ENCODE data around the gene SORT1. TPM values are rescaled to one million over a fixed set of nuclear protein-coding genes. Genes with fewer than 3 reads are reported as not detected.

SORT1 gene
- polyA plus RNA-seq, 1 donor from 2014 or later: 33.3 TPM

DNA sequence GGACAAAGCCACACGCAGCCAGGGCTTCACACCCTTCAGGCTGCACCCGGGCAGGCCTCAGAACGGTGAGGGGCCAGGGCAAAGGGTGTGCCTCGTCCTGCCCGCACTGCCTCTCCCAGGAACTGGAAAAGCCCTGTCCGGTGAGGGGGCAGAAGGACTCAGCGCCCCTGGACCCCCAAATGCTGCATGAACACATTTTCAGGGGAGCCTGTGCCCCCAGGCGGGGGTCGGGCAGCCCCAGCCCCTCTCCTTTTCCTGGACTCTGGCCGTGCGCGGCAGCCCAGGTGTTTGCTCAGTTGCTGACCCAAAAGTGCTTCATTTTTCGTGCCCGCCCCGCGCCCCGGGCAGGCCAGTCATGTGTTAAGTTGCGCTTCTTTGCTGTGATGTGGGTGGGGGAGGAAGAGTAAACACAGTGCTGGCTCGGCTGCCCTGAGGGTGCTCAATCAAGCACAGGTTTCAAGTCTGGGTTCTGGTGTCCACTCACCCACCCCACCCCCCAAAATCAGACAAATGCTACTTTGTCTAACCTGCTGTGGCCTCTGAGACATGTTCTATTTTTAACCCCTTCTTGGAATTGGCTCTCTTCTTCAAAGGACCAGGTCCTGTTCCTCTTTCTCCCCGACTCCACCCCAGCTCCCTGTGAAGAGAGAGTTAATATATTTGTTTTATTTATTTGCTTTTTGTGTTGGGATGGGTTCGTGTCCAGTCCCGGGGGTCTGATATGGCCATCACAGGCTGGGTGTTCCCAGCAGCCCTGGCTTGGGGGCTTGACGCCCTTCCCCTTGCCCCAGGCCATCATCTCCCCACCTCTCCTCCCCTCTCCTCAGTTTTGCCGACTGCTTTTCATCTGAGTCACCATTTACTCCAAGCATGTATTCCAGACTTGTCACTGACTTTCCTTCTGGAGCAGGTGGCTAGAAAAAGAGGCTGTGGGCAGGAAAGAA, 122.9 kb downstream of the SORT1 start:
- H4K20me1 ChIP-seq (ENCODE audit: insufficient read depth): no peaks in the 10 kb centered on the region
- H3F3A ChIP-seq (ENCODE audit: insufficient read depth, low read length, poor library complexity, severe bottlenecking): no peaks in the 10 kb centered on the region
- no peaks in the 10 kb centered on the region for H3K79me2 ChIP-seq (replicated peaks; ENCODE audit: insufficient read depth, low read length)
- no peaks in the 10 kb centered on the region for H3K36me3 ChIP-seq (ENCODE audit: insufficient read depth, low read length)
- no peak overlapping the region for H2AFZ ChIP-seq (ENCODE audit: low read depth, low read length)
- H3K4me2 ChIP-seq (ENCODE audit: low read length): no peak overlapping the region
- no peaks in the 10 kb centered on the region for H3K9me3 ChIP-seq (ENCODE audit: low read length)
- H3K4me3 ChIP-seq (ENCODE audit: low read length): no peak overlapping the region
- no peaks in the 10 kb centered on the region for H3K9me2 ChIP-seq (ENCODE audit: insufficient read depth, low read length)
- no peak overlapping the region for H3K27ac ChIP-seq (ENCODE audit: low read length)
- no peak for TF ChIP-seq MXI1 (conservative IDR thresholded peaks at IDR 0.05; ENCODE audit: poor library complexity, severe bottlenecking)
- TF ChIP-seq SMC3 (conservative IDR thresholded peaks at IDR 0.05; ENCODE audit: poor library complexity): no peak
- TF ChIP-seq EP300 (conservative IDR thresholded peaks at IDR 0.05; ENCODE audit: poor library complexity, severe bottlenecking): no peak
- TF ChIP-seq TAF1 (IDR thresholded peaks at IDR 0.05; ENCODE audit: low read depth): no peak
- TF ChIP-seq POLR2AphosphoS5 (IDR thresholded peaks at IDR 0.05): no peak
- no peak overlapping the region for H3K9ac ChIP-seq (ENCODE audit: low read length)
- no peaks in the 10 kb centered on the region for H3K27me3 ChIP-seq (ENCODE audit: insufficient read depth, low read depth, low read length)

DNA sequence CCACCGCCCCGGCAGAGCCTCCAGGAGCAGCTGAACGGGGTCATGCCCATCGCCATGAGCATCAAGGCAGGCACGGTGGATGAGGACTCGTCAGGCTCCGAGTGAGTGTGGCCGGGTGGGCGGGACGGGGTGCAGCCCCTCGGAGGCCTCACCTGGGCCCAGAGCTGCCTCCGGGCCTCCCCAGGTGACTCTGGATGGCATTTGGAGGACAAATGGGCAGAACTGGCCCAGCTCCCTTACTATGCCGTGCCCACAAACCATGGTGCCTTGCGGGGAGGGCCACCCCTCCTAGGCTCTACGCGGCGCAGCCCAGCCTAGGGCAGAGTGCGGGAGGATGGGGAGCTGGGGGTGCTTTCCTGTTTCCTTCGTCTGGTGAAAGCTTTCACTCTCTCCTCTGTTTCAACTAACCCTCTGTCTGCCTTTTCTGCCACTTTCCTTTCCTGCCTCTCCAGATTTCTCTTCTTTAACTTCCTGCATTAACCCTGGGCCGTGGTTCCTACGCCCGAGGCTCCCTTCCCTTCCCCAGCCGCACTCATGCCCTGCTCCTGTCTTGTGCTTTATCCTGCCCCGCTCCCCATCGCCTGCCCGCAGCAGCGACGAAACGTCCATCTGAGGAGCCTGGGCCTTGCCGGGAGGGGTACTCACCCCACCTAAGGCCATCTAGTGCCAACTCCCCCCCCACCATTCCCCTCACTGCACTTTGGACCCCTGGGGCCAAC, 124.0 kb downstream of the SORT1 start:
- H3K4me3 ChIP-seq (ENCODE audit: low read length): no peak overlapping the region
- H3F3A ChIP-seq (ENCODE audit: insufficient read depth, low read length, poor library complexity, severe bottlenecking): no peaks in the 10 kb centered on the region
- no peak for TF ChIP-seq TAF1 (IDR thresholded peaks at IDR 0.05; ENCODE audit: low read depth)
- TF ChIP-seq POLR2AphosphoS5 (IDR thresholded peaks at IDR 0.05): no peak
- TF ChIP-seq EP300 (conservative IDR thresholded peaks at IDR 0.05; ENCODE audit: poor library complexity, severe bottlenecking): no peak
- H4K20me1 ChIP-seq (ENCODE audit: insufficient read depth): no peaks in the 10 kb centered on the region
- H3K9ac ChIP-seq (ENCODE audit: low read length): no peak overlapping the region
- no peaks in the 10 kb centered on the region for H3K9me3 ChIP-seq (ENCODE audit: low read length)
- no peak overlapping the region for H3K27ac ChIP-seq (ENCODE audit: low read length)
- no peak overlapping the region for H2AFZ ChIP-seq (ENCODE audit: low read depth, low read length)
- no peaks in the 10 kb centered on the region for H3K36me3 ChIP-seq (ENCODE audit: insufficient read depth, low read length)
- no peak overlapping the region for H3K4me2 ChIP-seq (ENCODE audit: low read length)
- H3K9me2 ChIP-seq (ENCODE audit: insufficient read depth, low read length): no peaks in the 10 kb centered on the region
- no peaks in the 10 kb centered on the region for H3K79me2 ChIP-seq (replicated peaks; ENCODE audit: insufficient read depth, low read length)
- no peaks in the 10 kb centered on the region for H3K27me3 ChIP-seq (ENCODE audit: insufficient read depth, low read depth, low read length)

GRCh38 chr1:109272831-109273547, 124.7 kb downstream of the SORT1 start:
- H3K9me3 ChIP-seq (ENCODE audit: low read length): no peaks in the 10 kb centered on the region
- H3K4me3 ChIP-seq (ENCODE audit: low read length): no peak overlapping the region
- no peaks in the 10 kb centered on the region for H3K36me3 ChIP-seq (ENCODE audit: insufficient read depth, low read length)
- H3K27me3 ChIP-seq (ENCODE audit: insufficient read depth, low read depth, low read length): no peaks in the 10 kb centered on the region
- no peaks in the 10 kb centered on the region for H3K9me2 ChIP-seq (ENCODE audit: insufficient read depth, low read length)
- TF ChIP-seq, protein P1, sequence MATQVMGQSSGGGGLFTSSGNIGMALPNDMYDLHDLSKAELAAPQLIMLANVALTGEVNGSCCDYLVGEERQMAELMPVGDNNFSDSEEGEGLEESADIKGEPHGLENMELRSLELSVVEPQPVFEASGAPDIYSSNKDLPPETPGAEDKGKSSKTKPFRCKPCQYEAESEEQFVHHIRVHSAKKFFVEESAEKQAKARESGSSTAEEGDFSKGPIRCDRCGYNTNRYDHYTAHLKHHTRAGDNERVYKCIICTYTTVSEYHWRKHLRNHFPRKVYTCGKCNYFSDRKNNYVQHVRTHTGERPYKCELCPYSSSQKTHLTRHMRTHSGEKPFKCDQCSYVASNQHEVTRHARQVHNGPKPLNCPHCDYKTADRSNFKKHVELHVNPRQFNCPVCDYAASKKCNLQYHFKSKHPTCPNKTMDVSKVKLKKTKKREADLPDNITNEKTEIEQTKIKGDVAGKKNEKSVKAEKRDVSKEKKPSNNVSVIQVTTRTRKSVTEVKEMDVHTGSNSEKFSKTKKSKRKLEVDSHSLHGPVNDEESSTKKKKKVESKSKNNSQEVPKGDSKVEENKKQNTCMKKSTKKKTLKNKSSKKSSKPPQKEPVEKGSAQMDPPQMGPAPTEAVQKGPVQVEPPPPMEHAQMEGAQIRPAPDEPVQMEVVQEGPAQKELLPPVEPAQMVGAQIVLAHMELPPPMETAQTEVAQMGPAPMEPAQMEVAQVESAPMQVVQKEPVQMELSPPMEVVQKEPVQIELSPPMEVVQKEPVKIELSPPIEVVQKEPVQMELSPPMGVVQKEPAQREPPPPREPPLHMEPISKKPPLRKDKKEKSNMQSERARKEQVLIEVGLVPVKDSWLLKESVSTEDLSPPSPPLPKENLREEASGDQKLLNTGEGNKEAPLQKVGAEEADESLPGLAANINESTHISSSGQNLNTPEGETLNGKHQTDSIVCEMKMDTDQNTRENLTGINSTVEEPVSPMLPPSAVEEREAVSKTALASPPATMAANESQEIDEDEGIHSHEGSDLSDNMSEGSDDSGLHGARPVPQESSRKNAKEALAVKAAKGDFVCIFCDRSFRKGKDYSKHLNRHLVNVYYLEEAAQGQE (IDR thresholded peaks at IDR 0.05; ENCODE audit: borderline replicate concordance): no peak
- TF ChIP-seq SMC3 (conservative IDR thresholded peaks at IDR 0.05; ENCODE audit: poor library complexity): no peak
- no peak for TF ChIP-seq MXI1 (conservative IDR thresholded peaks at IDR 0.05; ENCODE audit: poor library complexity, severe bottlenecking)
- TF ChIP-seq, protein P2, sequence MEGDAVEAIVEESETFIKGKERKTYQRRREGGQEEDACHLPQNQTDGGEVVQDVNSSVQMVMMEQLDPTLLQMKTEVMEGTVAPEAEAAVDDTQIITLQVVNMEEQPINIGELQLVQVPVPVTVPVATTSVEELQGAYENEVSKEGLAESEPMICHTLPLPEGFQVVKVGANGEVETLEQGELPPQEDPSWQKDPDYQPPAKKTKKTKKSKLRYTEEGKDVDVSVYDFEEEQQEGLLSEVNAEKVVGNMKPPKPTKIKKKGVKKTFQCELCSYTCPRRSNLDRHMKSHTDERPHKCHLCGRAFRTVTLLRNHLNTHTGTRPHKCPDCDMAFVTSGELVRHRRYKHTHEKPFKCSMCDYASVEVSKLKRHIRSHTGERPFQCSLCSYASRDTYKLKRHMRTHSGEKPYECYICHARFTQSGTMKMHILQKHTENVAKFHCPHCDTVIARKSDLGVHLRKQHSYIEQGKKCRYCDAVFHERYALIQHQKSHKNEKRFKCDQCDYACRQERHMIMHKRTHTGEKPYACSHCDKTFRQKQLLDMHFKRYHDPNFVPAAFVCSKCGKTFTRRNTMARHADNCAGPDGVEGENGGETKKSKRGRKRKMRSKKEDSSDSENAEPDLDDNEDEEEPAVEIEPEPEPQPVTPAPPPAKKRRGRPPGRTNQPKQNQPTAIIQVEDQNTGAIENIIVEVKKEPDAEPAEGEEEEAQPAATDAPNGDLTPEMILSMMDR (IDR thresholded peaks at IDR 0.05; ENCODE audit: poor library complexity, severe bottlenecking): no peak
- no peak for TF ChIP-seq POLR2AphosphoS5 (IDR thresholded peaks at IDR 0.05)
- TF ChIP-seq EZH2 (IDR thresholded peaks at IDR 0.05; ENCODE audit: borderline replicate concordance, insufficient read depth, low read length, poor library complexity, severe bottlenecking): no peak
- TF ChIP-seq RAD21 (conservative IDR thresholded peaks at IDR 0.05): no peak
- no peak for TF ChIP-seq TAF1 (IDR thresholded peaks at IDR 0.05; ENCODE audit: low read depth)
- no peak for TF ChIP-seq EP300 (conservative IDR thresholded peaks at IDR 0.05; ENCODE audit: poor library complexity, severe bottlenecking)
- no peaks in the 10 kb centered on the region for H3F3A ChIP-seq (ENCODE audit: insufficient read depth, low read length, poor library complexity, severe bottlenecking)
- H3K79me2 ChIP-seq (replicated peaks; ENCODE audit: insufficient read depth, low read length): no peaks in the 10 kb centered on the region
- H2AFZ ChIP-seq (ENCODE audit: low read depth, low read length): no peak overlapping the region
- H3K27ac ChIP-seq (ENCODE audit: low read length): no peak overlapping the region
- no peak overlapping the region for H3K4me2 ChIP-seq (ENCODE audit: low read length)
- no peak overlapping the region for H3K9ac ChIP-seq (ENCODE audit: low read length)
- H4K20me1 ChIP-seq (ENCODE audit: insufficient read depth): no peaks in the 10 kb centered on the region
